HTERT RPE-1 (cell line): Measurements from ENCODE around the gene CALY.
"Not testable (repeated sequence)": the region's sequence is repeated elsewhere in the genome, so short reads cannot be mapped to it uniquely, and the experiment has no call there.

ENCODE experiments used
- in situ Hi-C: fragments of 300-500 bp; cut with MboI; formaldehyde crosslinking; loops from 4 replicates; pipeline ENCODE4 v1.14.3; 2020; ENCODE audit warnings: low sequenced_read_pairs

The CALY gene, protein sequence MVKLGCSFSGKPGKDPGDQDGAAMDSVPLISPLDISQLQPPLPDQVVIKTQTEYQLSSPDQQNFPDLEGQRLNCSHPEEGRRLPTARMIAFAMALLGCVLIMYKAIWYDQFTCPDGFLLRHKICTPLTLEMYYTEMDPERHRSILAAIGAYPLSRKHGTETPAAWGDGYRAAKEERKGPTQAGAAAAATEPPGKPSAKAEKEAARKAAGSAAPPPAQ

GRCh38 chr10:133336577-133337369, at the start of gene CALY:
Gene CALY (minus strand): TSS chr10:133336896. CDS start chr10:133328989, 7,907 bp downstream.
- in situ Hi-C loops, result no loop called here

DNA sequence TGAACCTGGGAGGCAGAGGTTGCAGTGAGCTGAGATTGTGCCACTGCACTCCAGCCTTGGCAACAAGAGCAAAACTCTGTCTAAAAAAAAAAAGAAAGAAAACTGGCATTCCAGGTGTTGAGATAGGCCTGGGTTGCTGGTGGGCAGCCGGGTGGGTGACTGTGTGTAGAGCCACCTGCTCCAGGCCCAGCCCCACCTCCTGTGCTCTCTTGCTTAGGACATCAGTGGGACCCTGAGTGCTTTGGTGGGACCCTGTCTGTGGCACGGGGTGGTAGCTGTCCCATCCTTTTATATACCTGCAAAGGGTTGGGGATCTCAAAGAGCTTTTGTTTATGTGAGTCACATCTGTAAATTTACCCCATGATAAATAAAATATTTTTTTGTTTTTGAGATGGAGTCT, 48.5 kb upstream of the CALY start:
- in situ Hi-C loops, result no loop called here

- in situ Hi-C loops, result no loop called here
Measured at GRCh38 chr10:133384071-133384470, 47.4 kb upstream of the CALY start.

- in situ Hi-C loops, result no loop called here
Measured at GRCh38 chr10:133383551-133383950, 46.9 kb upstream of the CALY start.

DNA sequence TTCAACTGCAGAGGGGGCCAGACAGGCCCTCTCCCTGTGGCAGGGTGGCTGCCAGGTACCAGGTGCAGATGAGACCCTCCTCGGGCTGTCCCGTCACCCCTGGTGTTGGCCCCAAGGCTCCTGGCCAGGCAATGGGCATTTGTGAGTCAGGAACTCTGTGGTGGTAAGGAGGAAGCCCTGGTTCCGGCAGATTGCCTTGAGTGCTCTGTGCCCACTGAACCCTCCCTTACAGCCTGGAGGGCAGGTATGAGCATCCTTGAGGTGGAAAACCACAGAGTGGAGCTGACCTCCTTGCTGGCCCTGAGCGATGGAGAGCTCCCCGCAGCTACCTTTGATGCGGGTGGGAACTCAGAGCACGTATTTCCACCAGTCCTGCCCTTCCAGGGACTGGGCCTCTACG, 44.3 kb upstream of the CALY start:
- in situ Hi-C loops, result no loop called here

DNA sequence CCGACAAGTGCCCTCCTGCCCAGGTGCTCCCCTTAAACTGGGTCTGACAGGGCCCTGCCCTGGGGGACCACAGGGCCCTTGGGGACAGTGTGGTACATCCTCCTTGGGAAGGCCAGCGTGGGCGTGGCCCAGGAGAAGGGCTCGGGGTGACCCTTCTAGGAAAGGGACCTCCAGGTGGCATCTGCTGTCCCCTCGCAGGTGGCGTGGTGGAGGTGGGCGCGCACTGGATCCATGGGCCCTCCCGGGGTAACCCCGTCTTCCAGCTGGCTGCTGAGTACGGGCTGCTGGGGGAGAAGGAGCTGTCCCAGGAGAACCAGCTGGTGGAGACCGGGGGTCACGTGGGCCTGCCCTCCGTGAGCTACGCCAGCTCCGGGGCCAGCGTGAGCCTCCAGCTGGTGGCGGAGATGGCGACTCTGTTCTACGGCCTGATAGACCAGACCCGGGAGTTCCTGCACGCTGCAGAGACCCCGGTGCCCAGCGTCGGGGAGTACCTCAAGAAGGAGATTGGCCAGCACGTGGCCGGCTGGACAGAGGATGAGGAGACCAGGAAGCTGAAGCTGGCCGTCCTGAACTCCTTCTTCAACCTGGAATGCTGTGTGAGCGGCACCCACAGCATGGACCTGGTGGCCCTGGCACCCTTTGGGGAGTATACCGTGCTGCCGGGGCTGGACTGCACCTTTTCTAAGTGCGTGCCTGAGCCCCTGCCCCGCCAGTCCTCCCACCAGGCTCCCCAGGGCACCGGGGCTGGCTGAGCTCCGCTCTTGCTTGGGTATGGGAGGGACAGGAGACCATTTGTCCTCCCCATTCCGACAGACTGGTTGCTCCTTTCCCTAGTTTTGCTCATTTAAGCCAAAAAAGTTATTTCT, 43.3 kb upstream of the CALY start:
- in situ Hi-C loops, result no loop called here

DNA sequence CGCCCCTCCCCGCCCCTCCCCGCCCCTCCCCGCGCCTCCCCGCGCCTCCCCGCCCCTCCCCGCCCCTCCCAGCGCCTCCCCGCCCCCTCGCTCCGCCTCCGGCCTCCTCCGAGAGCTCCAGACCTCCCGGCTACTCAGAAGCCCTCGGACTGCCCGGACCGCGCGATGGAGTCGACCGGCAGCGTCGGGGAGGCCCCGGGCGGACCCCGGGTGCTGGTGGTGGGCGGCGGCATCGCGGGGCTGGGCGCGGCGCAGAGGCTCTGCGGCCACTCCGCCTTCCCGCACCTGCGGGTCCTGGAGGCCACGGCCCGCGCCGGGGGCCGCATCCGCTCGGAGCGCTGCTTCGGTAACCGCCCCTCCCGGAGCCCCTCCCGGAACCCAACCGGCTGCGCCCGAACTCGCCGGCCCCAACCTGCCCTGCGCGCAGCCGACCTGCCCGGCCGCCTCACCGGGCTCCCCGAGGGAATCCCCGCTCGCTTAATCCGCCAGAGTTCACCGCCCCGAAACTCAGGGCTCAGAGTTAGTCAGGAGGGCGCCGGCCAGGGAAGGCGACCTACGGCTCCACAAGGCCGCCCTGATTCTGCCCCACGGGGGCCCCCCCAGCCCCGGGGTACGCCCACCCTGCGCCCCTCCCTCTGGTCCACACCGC, 42.6 kb upstream of the CALY start, which contains the start of gene PAOX:
Gene PAOX (plus strand): TSS at position 111 of the 649 bp plus-strand sequence. CDS start 55 bp downstream, at position 166.
- in situ Hi-C loops, result no loop called here

- in situ Hi-C loops, result no loop called here
Measured at GRCh38 chr10:133378251-133379096, 41.8 kb upstream of the CALY start.

DNA sequence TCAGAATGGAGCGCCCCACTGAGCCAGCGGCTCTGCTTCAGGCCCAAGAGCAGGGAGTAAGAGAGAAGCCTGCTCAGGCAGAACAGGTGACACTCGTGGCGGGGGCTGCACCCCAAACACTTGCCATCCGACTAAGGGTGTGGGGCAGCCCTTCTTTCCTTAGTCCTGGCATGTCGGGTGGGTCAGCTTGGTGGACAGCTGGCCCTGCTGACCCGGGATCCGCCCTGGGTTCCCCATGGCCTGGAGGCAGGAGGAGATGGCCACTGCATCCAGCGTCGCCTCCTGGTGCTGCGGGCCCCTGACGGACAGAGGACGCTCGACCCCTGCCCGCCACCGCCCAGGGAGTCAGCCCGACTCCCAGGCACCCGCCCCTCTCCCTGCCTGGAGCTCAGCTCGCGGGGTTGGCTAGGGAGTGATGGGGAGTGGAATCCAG, 41.1 kb upstream of the CALY start:
- in situ Hi-C loops, result no loop called here

DNA sequence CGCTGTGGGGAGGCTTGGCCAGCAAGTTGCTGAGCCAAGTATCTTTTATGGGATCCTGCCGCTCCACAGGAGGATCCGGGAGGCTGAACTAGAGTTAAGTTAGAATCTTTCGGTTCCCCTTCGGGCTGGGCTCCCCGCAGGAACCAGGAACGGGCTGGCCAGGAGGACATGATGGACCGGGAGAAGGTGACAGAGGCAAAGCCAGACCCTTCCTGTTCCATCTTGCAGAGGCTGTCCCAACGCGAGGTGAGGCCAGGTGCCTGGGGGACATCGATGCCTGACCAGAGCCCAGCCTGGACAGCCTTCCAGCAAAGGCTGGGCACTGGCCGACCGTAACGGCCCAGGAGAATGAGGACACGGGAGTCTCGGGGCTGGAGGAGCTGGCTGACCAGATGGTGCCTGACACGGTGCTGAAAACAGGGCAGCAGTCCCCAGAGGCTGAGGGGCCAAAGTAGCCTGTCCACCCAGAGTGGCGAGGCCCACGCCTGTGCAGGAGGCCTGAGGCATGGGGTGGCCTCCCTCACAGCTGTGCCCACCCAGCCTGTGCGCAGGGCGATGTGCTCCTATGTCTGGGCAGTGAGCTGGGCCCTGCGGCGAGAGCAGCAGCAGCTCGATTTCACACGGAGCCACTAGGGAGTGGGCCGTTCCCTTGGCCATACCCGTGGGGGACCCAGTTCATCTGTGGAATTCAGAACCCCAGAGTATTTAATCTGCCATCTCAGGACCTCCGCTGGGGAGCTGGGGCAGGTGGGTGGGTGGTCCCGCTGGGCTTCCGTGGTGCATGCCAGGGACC, 40.5 kb upstream of the CALY start:
- in situ Hi-C loops, result no loop called here

DNA sequence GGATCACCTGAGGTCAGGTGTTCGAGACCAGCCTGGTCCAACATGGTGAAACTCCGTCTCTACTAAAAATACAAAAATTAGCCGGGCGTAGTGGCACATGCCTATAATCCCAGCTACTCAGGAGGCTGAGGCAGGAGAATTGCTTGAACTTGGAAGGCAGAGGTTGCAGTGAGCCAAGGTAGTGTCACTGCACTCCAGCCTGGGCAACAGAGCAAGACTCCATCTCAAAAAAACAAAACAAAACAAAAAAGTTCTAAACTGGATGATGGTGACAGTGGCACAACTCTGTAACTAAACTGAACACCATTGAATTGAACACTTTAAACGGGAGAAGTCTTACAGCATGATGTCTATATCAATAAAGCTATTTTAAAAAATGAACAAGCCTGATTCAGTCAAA, 39.5 kb upstream of the CALY start:
- in situ Hi-C loops, result not testable (repeated sequence)

GRCh38 chr10:133375357-133376115, 38.8 kb upstream of the CALY start:
- in situ Hi-C loops, result no loop called here

DNA sequence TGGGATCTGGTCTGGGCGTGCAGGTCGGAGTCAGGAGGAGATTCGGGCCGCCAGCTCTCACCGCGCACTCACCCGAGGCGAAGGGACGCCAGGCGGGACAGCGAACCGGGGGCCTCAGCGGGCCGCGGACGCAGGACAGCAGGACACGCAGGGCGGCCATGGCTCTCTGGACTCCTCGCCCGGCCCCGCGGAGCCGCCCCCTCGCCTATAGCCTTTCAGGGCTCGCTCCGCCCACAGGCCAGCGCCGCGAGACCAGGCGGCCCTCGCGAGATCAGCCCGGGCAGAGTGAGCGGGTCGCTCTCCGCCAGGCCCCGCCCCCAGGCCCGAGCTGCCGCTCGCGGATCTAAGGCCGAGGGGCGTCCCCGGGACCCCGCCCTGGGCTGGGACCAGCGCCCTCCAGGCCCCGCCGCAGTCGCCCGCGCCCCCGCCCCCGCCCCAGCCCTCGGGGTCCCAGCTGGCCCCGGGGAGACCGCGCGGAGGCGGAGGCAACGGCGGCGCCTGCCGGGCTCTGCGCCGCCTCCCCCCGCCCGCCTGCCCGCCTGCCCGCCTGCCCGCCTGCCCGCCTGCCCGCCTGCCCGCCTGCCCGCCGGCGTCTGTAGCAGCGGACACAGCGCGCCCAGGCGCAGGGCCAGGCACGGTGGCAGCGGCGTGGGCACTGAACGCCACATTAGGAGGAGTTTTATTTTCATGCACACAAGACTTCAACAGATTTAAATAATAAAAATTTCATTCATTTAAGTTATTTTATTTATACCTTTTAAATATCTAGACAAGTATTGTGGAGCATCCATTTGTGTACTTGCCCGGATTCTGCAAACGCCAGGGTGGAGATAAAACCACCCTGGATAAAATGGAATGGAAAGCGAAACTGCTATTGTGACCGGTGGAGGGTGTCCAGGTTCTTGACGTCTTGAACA, 36.7 kb upstream of the CALY start, which contains the start of gene ECHS1:
Gene ECHS1 (minus strand): TSS at position 181 of the 917 bp plus-strand sequence. CDS start 21 bp downstream, at position 160.
- in situ Hi-C loops, result no loop called here

DNA sequence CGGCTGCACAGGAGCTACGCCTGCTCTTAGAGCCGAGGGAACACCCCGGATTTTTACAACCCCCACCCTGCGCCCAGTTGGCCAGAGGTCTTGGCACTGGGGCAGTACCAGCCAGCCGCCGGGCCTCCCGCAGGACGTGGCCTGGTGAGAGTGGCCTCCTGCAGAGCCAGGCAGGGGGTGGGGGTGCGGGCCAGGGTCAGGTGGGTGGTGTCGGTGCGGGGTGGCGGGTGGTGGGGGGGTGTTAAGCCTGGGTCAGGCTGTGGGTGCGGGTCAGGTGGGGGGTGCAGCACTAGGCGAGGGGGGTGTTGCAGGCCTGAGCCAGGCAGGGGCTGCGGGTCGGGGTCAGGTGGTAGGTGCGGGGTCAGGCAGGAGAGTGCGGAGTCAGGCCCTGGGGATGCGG, 35.8 kb upstream of the CALY start:
- in situ Hi-C loops, result no loop called here

DNA sequence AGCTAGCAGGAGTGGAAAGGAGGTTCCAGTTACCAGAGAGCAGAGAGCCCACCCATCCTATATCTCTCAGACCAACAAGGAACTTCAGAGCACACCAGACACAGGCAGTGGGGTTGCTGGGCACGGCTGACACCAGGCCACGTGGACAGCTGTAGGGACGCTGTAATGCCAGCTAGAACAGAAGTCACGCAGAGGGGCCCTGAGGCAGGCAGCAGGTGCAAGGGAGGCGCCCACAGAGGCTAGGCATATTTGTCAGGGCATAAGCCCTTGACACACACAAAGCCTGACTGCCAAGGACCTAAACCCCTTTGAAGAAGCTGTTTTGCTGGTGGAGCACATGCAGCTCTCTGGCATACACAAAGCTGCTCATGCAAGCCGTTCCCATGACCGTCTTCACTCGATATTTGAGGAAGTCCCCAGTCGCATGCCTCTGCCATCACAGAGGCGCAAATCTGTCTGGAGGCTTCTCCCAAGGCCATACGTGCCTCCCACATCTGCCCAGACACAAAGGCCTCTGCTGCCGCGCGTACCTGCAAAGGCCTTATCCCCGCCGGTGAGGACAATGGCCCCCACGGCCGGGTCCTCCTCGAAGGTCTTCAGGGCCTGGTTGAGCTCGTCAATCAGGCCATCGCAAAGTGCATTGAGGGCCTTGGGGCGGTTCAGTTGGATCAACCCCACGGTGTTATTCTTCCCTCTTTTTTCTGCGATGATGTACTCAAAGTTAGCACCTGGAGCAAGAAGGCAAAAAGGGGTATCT, 33.5 kb upstream of the CALY start:
- in situ Hi-C loops, result no loop called here

DNA sequence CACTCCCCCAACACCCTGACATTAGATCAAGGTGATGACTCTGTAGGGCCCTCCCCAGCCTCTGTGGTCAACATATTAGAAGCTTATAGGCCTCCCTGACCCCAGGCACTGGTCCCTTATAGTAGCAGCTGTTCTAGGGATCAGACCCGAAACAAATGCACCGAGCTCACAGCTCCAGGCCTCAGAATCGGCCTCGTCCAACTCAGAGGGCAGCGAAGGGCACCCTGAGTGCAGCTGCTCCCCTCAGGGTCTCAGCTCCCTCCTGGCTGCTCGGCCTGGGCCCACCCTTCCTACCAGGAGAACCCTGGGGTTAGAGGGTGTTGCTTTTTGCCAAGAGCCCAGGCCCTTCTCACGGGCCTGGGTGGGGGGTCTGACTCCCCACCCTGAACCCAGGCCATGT, 31.5 kb upstream of the CALY start:
- in situ Hi-C loops, result no loop called here

GRCh38 chr10:133367461-133367860, 30.8 kb upstream of the CALY start:
- in situ Hi-C loops, result not testable (repeated sequence)
